AG04450 (cell line): ENCODE results near the gene CYP46A1. TPM values are rescaled to one million over a fixed set of nuclear protein-coding genes. Genes with fewer than 3 reads are reported as not detected.

Experiments
- CTCF ChIA-PET: fragments of 300-600, 350-600 bp; formaldehyde crosslinking; extraction: SDS; loops from one replicate; lab custom pipeline; 2022; ENCODE audit warnings: antibody characterized with exemption, inconsistent platforms; lab: Charles Lee
- POLR2A ChIA-PET: fragments of 350-600 bp; formaldehyde crosslinking; extraction: SDS; loops from one replicate; lab custom pipeline; 2021; ENCODE audit warnings: antibody characterized with exemption, inconsistent platforms; lab: Yijun Ruan, JAX
- DNase-seq: peaks from one replicate; pipeline ENCODE4 v3.0.0-alpha.2; 2011; ENCODE audit warnings: low read depth, low spot score
- H3K27ac ChIP-seq: one replicate; pipeline ENCODE4 v1.5.1; 2012; ENCODE audit warnings: low read depth, low read length, control low read depth
- H3K27me3 ChIP-seq: one replicate; pipeline ENCODE4 v1.6.0; 2012; ENCODE audit warnings: low read length; ENCODE audit not compliant: control insufficient read depth, insufficient read depth
- H3K4me3 ChIP-seq: 2 replicates; pipeline ENCODE4 v1.5.1; 2011; ENCODE audit warnings: mild to moderate bottlenecking, low read depth, low read length, control low read depth
- H3K9me3 ChIP-seq: 2 replicates; pipeline ENCODE4 v1.5.1; 2012; ENCODE audit warnings: low read length; ENCODE audit not compliant: control insufficient read depth, insufficient read depth
- CTCF ChIP-seq: IDR thresholded peaks from 2 replicates; pipeline ENCODE4 v1.5.1; 2011; ENCODE audit warnings: low read depth, low read length, control low read depth, inconsistent platforms
- polyA plus RNA-seq: library from polyadenylated mRNA; depleted of rRNA; stranded (reverse); fragments of >200 nt; gene quantifications from 2 replicates; pipeline ENCODE4 v1.2.3, GENCODE V29; 2011

CYP46A1 gene
- polyA plus RNA-seq, 1 experiment = 0.07 TPM

DNA sequence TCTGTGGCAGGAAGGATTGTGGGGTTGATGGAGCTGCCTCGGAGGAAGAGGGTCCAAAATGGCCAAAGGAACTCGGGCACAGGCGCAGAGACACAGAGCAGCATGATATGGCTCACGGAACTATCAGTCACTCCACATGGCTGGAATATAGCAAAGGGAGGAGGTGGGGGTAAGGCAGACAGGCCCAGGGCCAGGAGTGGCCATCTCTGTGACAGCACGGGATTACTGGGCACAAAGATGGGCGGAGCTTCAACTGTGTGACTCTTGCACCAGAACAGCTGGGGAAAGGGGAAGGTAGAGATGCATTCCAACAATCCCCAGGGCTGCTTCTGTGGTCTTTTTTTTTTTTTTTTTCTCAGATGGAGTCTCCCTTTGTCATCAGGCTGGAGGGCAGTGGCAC is 84.3 kb downstream of the CYP46A1 start:
- no peak for DNase-seq
- no peaks in the 10 kb centered on the region for H3K27me3 ChIP-seq
- no peak overlapping the region for H3K4me3 ChIP-seq
- no peak overlapping the region for H3K27ac ChIP-seq
- POLR2A ChIA-PET = no interaction called here
- no peaks in the 10 kb centered on the region for H3K9me3 ChIP-seq
- TF ChIP-seq CTCF = no peak
- CTCF ChIA-PET = no interaction called here

DNA sequence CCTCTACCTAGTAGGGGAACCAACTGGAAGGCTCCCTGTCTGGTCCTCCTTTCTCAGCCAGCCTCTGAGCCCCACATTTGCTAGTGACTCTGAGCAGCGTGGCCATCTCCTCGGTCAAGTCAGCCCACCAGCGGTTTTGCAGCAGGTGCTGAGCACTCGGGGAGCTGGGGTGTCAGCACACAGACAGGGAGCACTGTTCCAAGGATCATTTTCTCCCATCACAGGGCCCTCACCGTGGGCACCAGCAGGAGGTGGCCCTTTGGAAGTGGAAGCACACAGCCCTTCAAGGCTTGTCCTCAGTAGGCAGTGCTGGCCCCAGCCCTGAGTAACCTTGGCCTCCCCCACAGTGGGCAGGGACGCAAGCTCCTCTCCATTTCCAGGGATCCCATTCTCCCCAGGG is 85.0 kb downstream of the CYP46A1 start:
- ChIA-PET POLR2A (no interaction called here), CTCF (no interaction called here)
- no peak for DNase-seq
- H3K27ac ChIP-seq = no peak overlapping the region
- no peak for TF ChIP-seq CTCF
- no peaks in the 10 kb centered on the region for H3K27me3 ChIP-seq
- H3K4me3 ChIP-seq = no peak overlapping the region
- H3K9me3 ChIP-seq = no peaks in the 10 kb centered on the region

DNA sequence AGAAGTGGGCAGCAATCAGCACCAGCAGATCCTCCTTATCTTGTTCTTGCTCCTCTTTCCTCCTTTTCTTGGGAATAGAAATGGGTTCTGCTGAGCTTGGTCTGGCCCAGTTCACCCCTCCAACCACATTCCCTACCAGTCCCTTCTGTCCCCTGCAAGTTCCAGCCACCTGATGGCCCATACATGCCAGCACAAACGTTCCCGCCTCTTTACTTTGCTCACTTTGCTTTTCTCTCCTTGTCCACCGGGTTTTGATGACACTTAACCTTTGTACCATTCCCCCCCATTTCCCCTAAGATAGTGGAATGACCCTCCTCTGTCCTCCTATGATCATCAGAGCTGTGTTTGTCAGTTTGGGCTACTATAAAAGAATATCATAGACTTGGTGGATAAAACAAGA is 85.7 kb downstream of the CYP46A1 start:
- Histone ChIP-seq H3K4me3 (no peak overlapping the region), H3K9me3 (no peaks in the 10 kb centered on the region), H3K27ac (no peak overlapping the region), H3K27me3 (no peaks in the 10 kb centered on the region)
- no peak for DNase-seq
- TF ChIP-seq CTCF = no peak
- POLR2A ChIA-PET = no interaction called here
- CTCF ChIA-PET = no interaction called here

DNA sequence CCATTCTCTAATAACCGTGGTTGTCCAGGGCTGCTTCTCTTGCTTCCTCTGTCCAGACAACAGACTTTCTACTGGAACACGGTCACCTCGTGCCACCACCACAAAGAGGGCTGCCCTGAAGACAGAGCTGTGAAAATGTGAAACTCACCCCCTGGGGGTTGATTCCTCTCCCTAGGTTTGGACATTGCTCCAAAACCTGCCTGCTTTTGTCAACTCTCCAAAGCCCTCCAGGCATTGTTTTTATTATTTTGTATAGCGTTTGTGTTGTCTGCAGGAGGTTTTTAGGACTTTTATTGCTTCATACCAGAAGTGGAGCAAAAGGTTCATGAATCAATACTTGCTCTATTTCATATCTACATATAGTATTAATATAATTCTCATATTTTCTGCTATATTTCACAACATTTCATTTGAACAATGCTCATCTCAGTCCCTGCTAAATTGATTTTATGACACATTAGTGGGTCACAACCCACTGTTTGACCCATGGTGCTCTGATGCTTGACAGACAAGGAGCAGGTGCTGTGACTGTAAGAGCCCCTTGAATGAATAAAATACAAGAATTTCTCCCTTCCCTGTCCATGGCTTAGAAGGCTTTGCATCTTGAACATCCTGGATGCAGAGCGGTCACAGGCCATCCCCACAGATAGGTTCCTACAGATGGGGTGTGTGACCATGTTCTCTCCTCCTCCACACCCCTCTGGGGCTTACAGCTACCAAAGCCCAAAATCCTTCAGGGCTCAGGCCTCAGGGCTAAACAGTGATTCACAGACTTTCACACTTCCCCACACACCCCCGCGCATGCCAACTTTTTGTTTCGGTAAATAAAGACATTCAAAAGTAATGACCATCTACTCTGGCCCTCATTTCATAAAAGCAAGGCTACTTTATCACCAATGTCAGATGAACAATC is 88.5 kb downstream of the CYP46A1 start:
- CTCF ChIA-PET = no interaction called here
- Histone ChIP-seq H3K27me3 (no peaks in the 10 kb centered on the region), H3K27ac (no peak overlapping the region), H3K9me3 (peaks cover 2% of the 10 kb centered on the region; the same call in 1 of the 2 replicates), H3K4me3 (no peak overlapping the region)
- DNase-seq = no peak
- no peak for TF ChIP-seq CTCF
- POLR2A ChIA-PET = interaction anchor here (1.3 kb wide), 1 partner anchor 14 kb away, joined by 3 read pairs; no protein-coding TSS in a partner anchor
